Measurements from ENCODE around the gene GFRA1. TPM values are rescaled to one million over a fixed set of nuclear protein-coding genes. Genes with fewer than 3 reads are reported as not detected.

The GFRA1 gene
- total and polyA plus RNA-seq, 2 of the 4 experiments (the other 2 are of a cell fraction), result 9.1 to 9.3 TPM

GRCh38 chr10:116260599-116260998, 12.4 kb downstream of the GFRA1 start:
- dilution Hi-C loops (cut with HindIII; ENCODE audit: low sequenced_read_pairs, unreplicated experiment) (no loop called here), in situ Hi-C loops (cut with MboI; ENCODE audit: low sequenced_read_pairs) (no loop called here), intact Hi-C loops (cut with micrococcal nuclease) (no loop called here)
- H3K36me3 ChIP-seq (ENCODE audit: control insufficient read depth, insufficient read depth, low read length), result no peaks in the 10 kb centered on the region
- ATAC-seq (ENCODE audit: low read depth) (no peak), DNase-seq (no peak)
- no peak overlapping the region for H2BK15ac ChIP-seq (ENCODE audit: low read depth, low read length)
- H3K9me1 ChIP-seq (ENCODE audit: insufficient read depth, low read length), result no peaks in the 10 kb centered on the region; the same call in 1 of the 2 replicates
- no peaks in the 10 kb centered on the region for H3K4me1 ChIP-seq (ENCODE audit: control insufficient read depth, insufficient read depth, low read length)
- no peak overlapping the region for H4K8ac ChIP-seq (ENCODE audit: low read depth in 2 of 2, low read length in 2 of 2)
- POLR2A ChIA-PET (ENCODE audit: unreplicated experiment), result no interaction called here
- H3K9ac ChIP-seq (ENCODE audit: low read depth, low read length), result no peak overlapping the region
- no peaks in the 10 kb centered on the region for H4K20me1 ChIP-seq (ENCODE audit: insufficient read depth, low read length)
- no peak overlapping the region for H3K23ac ChIP-seq (ENCODE audit: low read depth, low read length)
- H3K79me1 ChIP-seq (ENCODE audit: low read depth in 1 of 2, low read length in 2 of 2), result no peaks in the 10 kb centered on the region
- no peak overlapping the region for H3K14ac ChIP-seq (replicated peaks; ENCODE audit: low read depth, low read length)
- no peaks in the 10 kb centered on the region for H3K9me3 ChIP-seq (ENCODE audit: control insufficient read depth, insufficient read depth, low read length)
- no peak overlapping the region for H2AK9ac ChIP-seq (replicated peaks; ENCODE audit: low read depth, low read length, poor library complexity)
- H2AFZ ChIP-seq (replicated peaks; ENCODE audit: low read length, poor library complexity), result no peak overlapping the region
- no peak overlapping the region for H3K4ac ChIP-seq (ENCODE audit: low read depth, low read length)
- no CpG with 5 or more reads among the region's 2 CpGs for WGBS, 2 experiments (ENCODE audit: extremely low coverage in 2 of 2, insufficient read length in 1 of 2)
- CTCF ChIA-PET, result no interaction called here
- H3K27me3 ChIP-seq (ENCODE audit: control insufficient read depth, insufficient read depth, low read length), result no peaks in the 10 kb centered on the region
- no peak overlapping the region for H3K27ac ChIP-seq (ENCODE audit: insufficient read depth, low read length)
- H3K56ac ChIP-seq (ENCODE audit: extremely low read depth, insufficient read depth, low read length), result no peak overlapping the region
- H3K4me3 ChIP-seq (ENCODE audit: insufficient read depth, low read depth, low read length), result no peak overlapping the region
- no peak overlapping the region for H2AK5ac ChIP-seq (ENCODE audit: low read depth, low read length)
- no peak overlapping the region for H3K18ac ChIP-seq (ENCODE audit: low read depth, low read length)
- H4K5ac ChIP-seq (ENCODE audit: low read depth, low read length), result no peak overlapping the region
- no peak overlapping the region for H2BK5ac ChIP-seq (ENCODE audit: low read depth, low read length, poor library complexity, severe bottlenecking)
- H2BK120ac ChIP-seq (ENCODE audit: low read depth, low read length), result no peak overlapping the region
- no peak overlapping the region for H3K4me2 ChIP-seq (ENCODE audit: low read depth, low read length)
- TF ChIP-seq CEBPB (IDR thresholded peaks at IDR 0.05; ENCODE audit: low read depth, low read length) (no peak), MAFK (IDR thresholded peaks at IDR 0.05; ENCODE audit: low read depth, low read length) (no peak), RAD21 (IDR thresholded peaks at IDR 0.05; ENCODE audit: low read length) (no peak), FOS (IDR thresholded peaks at IDR 0.05; ENCODE audit: low read depth, low read length) (no peak), RCOR1 (IDR thresholded peaks at IDR 0.05; ENCODE audit: insufficient replicate concordance, low read length) (no peak), BHLHE40 (IDR thresholded peaks at IDR 0.05; ENCODE audit: low read depth, low read length) (no peak), RFX5 (IDR thresholded peaks at IDR 0.05; ENCODE audit: low read depth, low read length) (no peak), MXI1 (IDR thresholded peaks at IDR 0.05; ENCODE audit: borderline replicate concordance, low read depth, low read length) (no peak), MAZ (IDR thresholded peaks at IDR 0.05; ENCODE audit: borderline replicate concordance, low read depth, low read length) (no peak), POLR2A (IDR thresholded peaks at IDR 0.05; ENCODE audit: low read depth, low read length) (no peak), CHD1 (IDR thresholded peaks at IDR 0.05; ENCODE audit: low read depth, low read length) (no peak)
- TF ChIP-seq, protein P1, sequence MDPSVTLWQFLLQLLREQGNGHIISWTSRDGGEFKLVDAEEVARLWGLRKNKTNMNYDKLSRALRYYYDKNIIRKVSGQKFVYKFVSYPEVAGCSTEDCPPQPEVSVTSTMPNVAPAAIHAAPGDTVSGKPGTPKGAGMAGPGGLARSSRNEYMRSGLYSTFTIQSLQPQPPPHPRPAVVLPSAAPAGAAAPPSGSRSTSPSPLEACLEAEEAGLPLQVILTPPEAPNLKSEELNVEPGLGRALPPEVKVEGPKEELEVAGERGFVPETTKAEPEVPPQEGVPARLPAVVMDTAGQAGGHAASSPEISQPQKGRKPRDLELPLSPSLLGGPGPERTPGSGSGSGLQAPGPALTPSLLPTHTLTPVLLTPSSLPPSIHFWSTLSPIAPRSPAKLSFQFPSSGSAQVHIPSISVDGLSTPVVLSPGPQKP (IDR thresholded peaks at IDR 0.05; ENCODE audit: borderline replicate concordance, low read depth, low read length), result no peak
- TF ChIP-seq, protein P2, sequence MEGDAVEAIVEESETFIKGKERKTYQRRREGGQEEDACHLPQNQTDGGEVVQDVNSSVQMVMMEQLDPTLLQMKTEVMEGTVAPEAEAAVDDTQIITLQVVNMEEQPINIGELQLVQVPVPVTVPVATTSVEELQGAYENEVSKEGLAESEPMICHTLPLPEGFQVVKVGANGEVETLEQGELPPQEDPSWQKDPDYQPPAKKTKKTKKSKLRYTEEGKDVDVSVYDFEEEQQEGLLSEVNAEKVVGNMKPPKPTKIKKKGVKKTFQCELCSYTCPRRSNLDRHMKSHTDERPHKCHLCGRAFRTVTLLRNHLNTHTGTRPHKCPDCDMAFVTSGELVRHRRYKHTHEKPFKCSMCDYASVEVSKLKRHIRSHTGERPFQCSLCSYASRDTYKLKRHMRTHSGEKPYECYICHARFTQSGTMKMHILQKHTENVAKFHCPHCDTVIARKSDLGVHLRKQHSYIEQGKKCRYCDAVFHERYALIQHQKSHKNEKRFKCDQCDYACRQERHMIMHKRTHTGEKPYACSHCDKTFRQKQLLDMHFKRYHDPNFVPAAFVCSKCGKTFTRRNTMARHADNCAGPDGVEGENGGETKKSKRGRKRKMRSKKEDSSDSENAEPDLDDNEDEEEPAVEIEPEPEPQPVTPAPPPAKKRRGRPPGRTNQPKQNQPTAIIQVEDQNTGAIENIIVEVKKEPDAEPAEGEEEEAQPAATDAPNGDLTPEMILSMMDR (conservative IDR thresholded peaks at IDR 0.05; ENCODE audit: low read depth, low read length), result no peak
- no peak overlapping the region for H4K91ac ChIP-seq (ENCODE audit: insufficient read depth, low read depth, low read length)
- H2BK20ac ChIP-seq (ENCODE audit: low read depth, low read length), result no peak overlapping the region
- no TSS peak for BruUV-seq (replicated peaks)
